ENCODE measurements around the gene TTC8. TPM values are rescaled to one million over a fixed set of nuclear protein-coding genes. Genes with fewer than 3 reads are reported as not detected.

TTC8 gene
- total and polyA plus RNA-seq, 2 donors (not counting 1 experiment from before 2014, with no cell fraction given): 31.2 to 44.2 TPM

- H3K9ac ChIP-seq (ENCODE audit: insufficient read depth, low read length): no peak overlapping the region
- H3K27me3 ChIP-seq (ENCODE audit: control insufficient read depth, insufficient read depth, low read length): no peaks in the 10 kb centered on the region
- DNase-seq (ENCODE audit: low read depth in 2 of 2): no peak
- no peak overlapping the region for H3K4me2 ChIP-seq (ENCODE audit: extremely low read depth, insufficient read depth, low read length)
- TF ChIP-seq CTCF (conservative IDR thresholded peaks at IDR 0.05 in 1 of 2, IDR thresholded peaks at IDR 0.05 in 1 of 2; ENCODE audit: low read depth in 1 of 2, low read length in 2 of 2) (no peak), EZH2 (IDR thresholded peaks at IDR 0.05; ENCODE audit: low read length, missing control alignments) (no peak)
- no peak overlapping the region for H3K4me3 ChIP-seq (replicated peaks in 1 of 4; ENCODE audit: control extremely low read depth in 1 of 4, insufficient read depth in 1 of 4, low read depth in 3 of 4, low read length in 4 of 4)
- no peak overlapping the region for H3K27ac ChIP-seq (ENCODE audit: insufficient read depth, low read length)
- no peaks in the 10 kb centered on the region for H3K9me3 ChIP-seq (ENCODE audit: control insufficient read depth, insufficient read depth, low read depth, low read length)
- H2AFZ ChIP-seq (ENCODE audit: low read length): no peak overlapping the region
- no peaks in the 10 kb centered on the region for H3K36me3 ChIP-seq (ENCODE audit: control insufficient read depth, insufficient read depth, low read length)
- H3K4me1 ChIP-seq (ENCODE audit: control insufficient read depth, extremely low read depth, insufficient read depth, low read length): no peaks in the 10 kb centered on the region
- no peaks in the 10 kb centered on the region for H4K20me1 ChIP-seq (ENCODE audit: control insufficient read depth, extremely low read depth, insufficient read depth, low read length)
- no peaks in the 10 kb centered on the region for H3K79me2 ChIP-seq (ENCODE audit: control insufficient read depth, insufficient read depth, low read length)
Measured at GRCh38 chr14:88902850-88903249, 78.4 kb downstream of the TTC8 start.

DNA sequence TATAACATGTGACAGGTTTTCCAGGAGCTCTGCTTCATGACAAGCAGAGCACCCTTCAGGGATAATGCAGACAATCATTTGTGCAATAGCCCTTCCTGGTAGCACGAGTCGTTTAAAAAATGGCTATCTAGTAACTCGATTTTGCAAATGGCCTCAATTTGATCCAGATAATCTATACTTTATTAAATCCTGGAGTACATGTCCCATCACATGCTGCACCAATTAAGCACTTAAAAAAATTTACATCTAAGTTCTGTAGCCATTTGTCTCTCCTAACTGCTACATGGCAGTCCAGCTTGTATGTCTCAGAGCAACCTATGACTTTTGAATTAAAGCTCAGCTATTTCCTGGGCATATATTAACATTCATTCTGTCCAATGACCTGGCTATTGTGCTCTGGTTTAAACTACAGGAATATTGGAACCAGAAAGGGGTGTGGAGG, 79.8 kb downstream of the TTC8 start:
- Histone ChIP-seq H3K27me3 (ENCODE audit: control insufficient read depth, insufficient read depth, low read length) (no peaks in the 10 kb centered on the region), H3K9ac (ENCODE audit: insufficient read depth, low read length) (no peak overlapping the region), H3K9me3 (ENCODE audit: control insufficient read depth, insufficient read depth, low read depth, low read length) (no peaks in the 10 kb centered on the region), H3K79me2 (ENCODE audit: control insufficient read depth, insufficient read depth, low read length) (no peaks in the 10 kb centered on the region), H3K4me3 (replicated peaks in 1 of 4; ENCODE audit: control extremely low read depth in 1 of 4, insufficient read depth in 1 of 4, low read depth in 3 of 4, low read length in 4 of 4) (no peak overlapping the region), H2AFZ (ENCODE audit: low read length) (no peak overlapping the region), H3K36me3 (ENCODE audit: control insufficient read depth, insufficient read depth, low read length) (no peaks in the 10 kb centered on the region), H3K4me1 (ENCODE audit: control insufficient read depth, extremely low read depth, insufficient read depth, low read length) (no peaks in the 10 kb centered on the region), H3K27ac (ENCODE audit: insufficient read depth, low read length) (no peak overlapping the region), H3K4me2 (ENCODE audit: extremely low read depth, insufficient read depth, low read length) (no peak overlapping the region), H4K20me1 (ENCODE audit: control insufficient read depth, extremely low read depth, insufficient read depth, low read length) (no peaks in the 10 kb centered on the region)
- TF ChIP-seq EZH2 (IDR thresholded peaks at IDR 0.05; ENCODE audit: low read length, missing control alignments) (no peak), CTCF (conservative IDR thresholded peaks at IDR 0.05 in 1 of 2, IDR thresholded peaks at IDR 0.05 in 1 of 2; ENCODE audit: low read depth in 1 of 2, low read length in 2 of 2) (no peak)
- DNase-seq (ENCODE audit: low read depth in 2 of 2): peak in 1 of 2 donors; percentile 5

DNA sequence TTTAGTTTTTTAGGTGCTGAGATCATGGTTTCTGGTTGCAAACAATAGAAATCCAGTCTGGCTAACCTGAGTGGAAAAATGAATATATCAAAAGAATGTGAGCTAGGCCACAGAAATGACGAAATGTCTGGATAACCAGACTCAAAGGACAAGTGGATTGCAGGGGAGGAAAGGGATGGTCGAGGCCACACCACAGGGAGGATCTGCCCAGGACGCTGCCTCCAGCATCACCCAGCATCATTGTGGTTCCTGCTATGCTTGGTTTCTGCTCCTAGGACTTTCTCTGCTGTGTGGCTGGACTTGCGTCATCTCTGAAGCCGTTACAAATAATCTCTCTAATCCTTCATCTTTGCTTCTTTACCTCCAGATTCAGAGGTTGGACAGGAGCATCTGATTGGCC, 80.4 kb downstream of the TTC8 start:
- no peak for TF ChIP-seq CTCF (conservative IDR thresholded peaks at IDR 0.05 in 1 of 2, IDR thresholded peaks at IDR 0.05 in 1 of 2; ENCODE audit: low read depth in 1 of 2, low read length in 2 of 2)
- TF ChIP-seq EZH2 (IDR thresholded peaks at IDR 0.05; ENCODE audit: low read length, missing control alignments): no peak
- peak in 1 of 2 donors; percentile 93 for DNase-seq (ENCODE audit: low read depth in 2 of 2)
- no peak overlapping the region for H3K27ac ChIP-seq (ENCODE audit: insufficient read depth, low read length)

More for the DNA sequence above, 80.4 kb downstream of the TTC8 start:
- Histone ChIP-seq H3K27me3 (ENCODE audit: control insufficient read depth, insufficient read depth, low read length) (no peaks in the 10 kb centered on the region), H3K4me3 (replicated peaks in 1 of 4; ENCODE audit: control extremely low read depth in 1 of 4, insufficient read depth in 1 of 4, low read depth in 3 of 4, low read length in 4 of 4) (no peak overlapping the region), H3K4me2 (ENCODE audit: extremely low read depth, insufficient read depth, low read length) (no peak overlapping the region), H3K9ac (ENCODE audit: insufficient read depth, low read length) (no peak overlapping the region), H4K20me1 (ENCODE audit: control insufficient read depth, extremely low read depth, insufficient read depth, low read length) (no peaks in the 10 kb centered on the region), H3K36me3 (ENCODE audit: control insufficient read depth, insufficient read depth, low read length) (no peaks in the 10 kb centered on the region), H3K79me2 (ENCODE audit: control insufficient read depth, insufficient read depth, low read length) (no peaks in the 10 kb centered on the region), H3K4me1 (ENCODE audit: control insufficient read depth, extremely low read depth, insufficient read depth, low read length) (no peaks in the 10 kb centered on the region), H2AFZ (ENCODE audit: low read length) (no peak overlapping the region), H3K9me3 (ENCODE audit: control insufficient read depth, insufficient read depth, low read depth, low read length) (no peaks in the 10 kb centered on the region)
